HG03064 (cell line): ENCODE measurements around the gene OXNAD1.
A peak's percentile ranks its signal among the peaks of the same experiment; 100 is the strongest.

Experiments
- ATAC-seq: cut with Tn5 transposase; IDR thresholded peaks from one replicate; pipeline ENCODE4 v1.9.1; 2021; ENCODE audit warnings: low read depth; ENCODE audit not compliant: unreplicated experiment

Gene OXNAD1, protein sequence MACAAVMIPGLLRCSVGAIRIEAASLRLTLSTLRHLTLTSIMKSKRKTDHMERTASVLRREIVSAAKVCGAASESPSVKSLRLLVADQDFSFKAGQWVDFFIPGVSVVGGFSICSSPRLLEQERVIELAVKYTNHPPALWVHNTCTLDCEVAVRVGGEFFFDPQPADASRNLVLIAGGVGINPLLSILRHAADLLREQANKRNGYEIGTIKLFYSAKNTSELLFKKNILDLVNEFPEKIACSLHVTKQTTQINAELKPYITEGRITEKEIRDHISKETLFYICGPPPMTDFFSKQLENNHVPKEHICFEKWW

DNA sequence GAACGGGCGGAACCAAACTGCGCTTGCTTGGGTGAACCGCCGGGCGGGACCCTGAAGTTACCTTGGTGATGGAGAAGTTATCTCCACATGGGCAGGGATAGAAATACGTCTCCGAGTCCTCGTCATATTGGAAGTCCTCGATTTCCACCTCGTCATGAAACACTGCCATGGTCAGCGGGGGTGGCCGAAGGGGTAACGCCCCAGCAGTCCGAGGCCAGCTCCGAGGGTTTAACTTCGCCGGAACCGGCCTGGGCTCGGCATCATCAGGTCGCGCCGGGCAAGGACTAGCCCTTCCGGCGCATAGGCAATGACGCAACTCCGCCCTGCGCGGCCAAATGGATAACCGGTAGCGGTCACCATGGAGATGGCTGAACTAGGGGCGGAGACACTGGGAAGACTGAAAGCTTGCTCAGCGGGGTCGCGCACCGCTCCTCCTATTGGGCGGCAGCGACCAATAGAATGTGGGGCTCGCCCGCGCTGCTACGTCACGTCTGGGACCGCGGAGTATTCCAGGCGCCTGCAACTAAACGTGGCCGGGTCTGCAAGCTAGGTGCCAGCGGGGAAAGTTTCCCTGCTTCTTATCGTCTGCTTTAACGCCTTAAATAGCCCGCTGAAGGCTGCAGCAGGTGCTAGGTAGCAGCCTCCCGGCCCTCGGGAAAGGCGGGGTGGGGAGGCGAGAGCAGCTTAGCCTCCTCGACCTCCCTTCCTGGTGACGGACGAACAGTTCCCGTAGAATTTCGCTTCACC, at the start of gene OXNAD1, which contains the start of gene DPH3:
TSS of gene OXNAD1 (plus strand) at position 505 of the 747 bp plus-strand sequence. CDS start 5,741 bp downstream, outside the sequence.
TSS of gene DPH3 (minus strand) at position 236 of the 747 bp plus-strand sequence. CDS start at position 169, 67 bp downstream.
- ATAC-seq = peak; percentile 99

DNA sequence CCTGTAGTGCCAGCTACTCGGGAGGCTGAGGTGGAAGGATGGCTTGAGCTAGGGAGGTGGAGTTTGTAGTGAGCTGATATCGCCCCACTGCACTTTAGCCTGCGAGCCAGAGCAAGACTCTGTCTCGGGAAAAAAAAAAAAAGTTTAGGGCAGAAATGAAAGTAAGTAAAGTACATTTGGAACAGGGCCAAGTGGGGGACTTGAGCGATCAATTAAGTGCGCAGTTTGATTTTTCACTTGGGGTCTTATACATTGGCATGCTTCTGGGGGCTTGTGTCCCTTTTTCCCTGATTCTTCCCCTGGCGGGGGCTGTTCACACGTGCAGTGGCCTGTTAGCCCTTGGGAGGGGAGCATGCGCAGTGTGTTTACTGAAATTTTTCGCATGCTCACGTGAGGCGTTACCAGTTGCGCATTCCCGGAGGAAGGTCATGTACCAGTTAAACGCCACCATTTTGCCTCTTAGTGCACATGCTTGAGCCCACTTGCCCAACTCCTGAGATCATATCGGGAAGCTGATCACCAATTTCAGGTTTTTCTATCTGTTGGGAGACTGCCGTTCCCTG, 48.6 kb upstream of the OXNAD1 start:
- no peak for ATAC-seq

DNA sequence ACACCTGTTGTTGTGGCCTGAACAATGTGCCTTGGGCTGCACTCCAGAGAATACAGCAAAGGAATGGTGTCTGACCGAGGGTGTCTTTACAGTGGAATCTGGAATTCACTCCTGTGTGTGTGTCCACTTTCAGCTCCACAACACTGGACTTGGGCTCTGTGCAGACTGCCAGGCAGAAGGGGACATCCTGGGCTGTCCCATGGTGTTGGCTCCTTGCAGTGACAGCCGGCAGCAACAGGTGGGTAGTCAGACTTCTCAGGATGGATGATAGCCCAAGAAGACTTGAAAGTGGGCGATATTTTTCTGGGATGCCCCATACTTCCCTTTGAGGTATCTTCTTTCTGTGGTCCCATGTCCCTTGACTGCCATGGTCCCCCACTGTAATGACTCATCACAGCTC, 45.2 kb upstream of the OXNAD1 start:
- no peak for ATAC-seq

DNA sequence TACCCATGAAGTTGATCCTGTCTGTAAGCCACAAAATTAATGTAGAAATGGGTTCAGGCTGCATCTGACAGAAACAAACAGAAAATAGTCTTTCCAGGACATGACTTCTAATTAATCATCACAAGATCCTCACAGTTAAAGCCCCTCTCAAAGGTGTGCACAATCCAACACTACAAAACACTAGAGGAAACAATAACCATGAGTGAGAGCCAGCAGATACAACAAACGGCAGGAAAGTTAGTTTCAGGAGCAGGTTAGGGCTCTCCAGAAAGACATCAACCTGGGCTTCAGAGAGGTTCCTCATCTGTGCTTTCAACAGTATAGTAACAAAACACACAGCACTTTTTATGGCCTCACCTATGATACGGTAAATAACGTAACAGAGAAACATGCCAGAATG, 43.0 kb upstream of the OXNAD1 start:
- ATAC-seq = no peak

DNA sequence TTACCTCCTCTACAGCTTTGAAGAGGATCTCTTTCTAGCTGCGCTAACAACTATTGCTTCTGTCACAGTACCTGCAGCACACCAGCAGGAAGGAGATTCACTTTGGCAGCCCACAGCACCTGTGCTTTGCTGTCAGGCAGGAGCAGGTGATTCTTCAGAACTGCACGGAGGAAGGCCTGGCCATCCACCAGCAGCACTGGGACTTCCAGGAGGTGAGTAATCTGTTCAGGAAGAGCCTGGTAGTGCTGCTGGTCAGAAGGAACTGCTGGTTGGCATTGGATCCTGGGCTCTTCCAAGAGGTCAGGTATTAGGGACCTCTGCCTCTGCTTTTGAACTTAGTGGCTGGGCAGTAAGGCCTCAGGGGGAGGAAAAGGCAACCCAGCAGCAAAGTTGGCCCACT, 42.5 kb upstream of the OXNAD1 start:
- ATAC-seq = no peak

DNA sequence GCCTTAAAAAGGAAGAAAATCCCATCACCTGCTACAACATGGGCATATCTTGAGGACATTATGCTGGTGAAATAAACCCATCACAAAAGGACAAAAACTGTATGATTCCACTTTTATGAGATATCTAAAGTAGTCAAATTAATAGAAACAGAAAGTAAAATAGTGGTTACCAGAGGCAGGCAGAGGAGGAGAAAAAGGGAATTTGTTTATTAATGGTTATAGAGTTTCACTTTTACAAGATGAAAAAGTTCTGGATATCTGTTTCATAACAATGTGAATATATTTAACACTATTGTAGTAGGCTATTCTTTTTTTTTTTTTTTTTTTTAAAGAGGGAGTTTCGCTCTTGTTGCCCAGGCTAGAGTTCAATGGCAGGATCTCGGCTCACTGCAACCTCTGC, 40.7 kb upstream of the OXNAD1 start:
- ATAC-seq = no peak

DNA sequence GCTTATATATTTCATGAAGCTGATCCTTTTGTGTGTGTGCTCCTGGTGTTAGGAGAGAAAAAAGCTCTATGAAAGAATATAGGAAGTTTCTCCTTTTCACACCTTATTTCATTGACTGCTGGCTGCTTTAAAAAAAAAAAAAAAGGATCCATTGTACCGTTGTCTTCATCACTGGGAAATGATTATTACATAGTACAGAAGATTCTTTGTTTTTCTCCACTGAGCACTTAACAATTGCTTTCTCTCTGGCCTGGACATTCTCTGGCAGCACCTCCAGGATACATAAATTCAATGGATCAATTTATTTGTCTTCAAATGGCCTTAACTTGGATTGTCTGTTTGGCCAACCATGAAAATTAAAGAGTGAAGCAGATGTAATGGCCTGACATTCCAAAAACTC, 37.4 kb upstream of the OXNAD1 start:
- no peak for ATAC-seq

DNA sequence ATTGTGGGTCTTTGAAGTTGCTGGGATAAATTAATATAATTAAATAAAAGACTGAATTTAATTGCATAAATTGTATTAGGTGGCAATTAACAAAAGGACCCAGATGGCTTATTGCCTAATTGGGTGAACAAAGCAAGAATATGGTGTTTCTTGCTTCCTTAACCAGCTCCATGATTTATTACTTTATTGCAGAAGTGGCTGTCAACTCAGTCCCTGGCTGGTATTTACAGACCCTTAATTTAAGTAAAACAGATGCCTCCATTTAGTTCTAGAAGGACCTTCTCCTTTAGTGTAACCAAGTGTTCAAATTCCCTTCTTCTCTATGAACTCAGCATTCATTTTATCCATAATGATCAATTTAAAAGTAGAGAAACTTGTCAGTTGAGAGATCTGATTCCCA, 35.3 kb upstream of the OXNAD1 start:
- ATAC-seq = no peak

DNA sequence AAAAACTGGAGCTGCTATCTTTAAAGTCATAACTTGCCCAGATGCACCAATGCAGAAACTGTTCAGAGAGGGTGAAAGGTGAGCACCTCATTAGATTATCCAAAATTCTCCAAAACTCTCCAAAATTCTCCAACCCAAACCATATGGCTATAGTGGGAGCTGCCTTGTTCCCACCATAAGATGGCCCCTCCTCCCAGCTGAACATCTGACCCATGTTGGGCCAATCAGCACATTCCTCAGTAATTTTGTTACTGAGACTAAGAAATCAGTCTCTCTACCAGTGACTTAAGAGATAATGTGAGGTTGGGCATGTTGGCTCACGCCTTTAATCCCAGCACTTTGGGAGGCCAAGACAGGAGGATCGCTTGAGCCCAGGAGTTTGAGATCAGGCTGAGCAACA, 33.0 kb upstream of the OXNAD1 start:
- no peak for ATAC-seq

DNA sequence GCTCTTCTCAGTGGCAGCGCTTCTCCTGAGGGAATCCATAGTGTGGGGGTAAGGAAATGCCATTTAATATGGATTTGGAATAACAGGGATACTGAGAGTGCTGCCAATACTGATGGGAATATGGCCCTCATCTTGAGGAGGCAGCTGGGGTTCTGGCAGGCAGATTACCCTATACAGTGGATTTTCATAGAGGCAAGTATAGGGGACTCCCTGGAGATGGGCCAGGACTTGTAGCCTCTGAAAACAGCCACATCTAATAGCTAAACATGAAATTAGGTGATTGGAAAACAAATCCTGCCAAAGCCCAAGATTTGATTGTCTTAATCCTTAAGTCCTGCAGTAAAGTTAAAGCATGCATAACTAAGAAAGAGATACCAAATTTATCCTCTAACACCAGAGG, 31.2 kb upstream of the OXNAD1 start:
- no peak for ATAC-seq

DNA sequence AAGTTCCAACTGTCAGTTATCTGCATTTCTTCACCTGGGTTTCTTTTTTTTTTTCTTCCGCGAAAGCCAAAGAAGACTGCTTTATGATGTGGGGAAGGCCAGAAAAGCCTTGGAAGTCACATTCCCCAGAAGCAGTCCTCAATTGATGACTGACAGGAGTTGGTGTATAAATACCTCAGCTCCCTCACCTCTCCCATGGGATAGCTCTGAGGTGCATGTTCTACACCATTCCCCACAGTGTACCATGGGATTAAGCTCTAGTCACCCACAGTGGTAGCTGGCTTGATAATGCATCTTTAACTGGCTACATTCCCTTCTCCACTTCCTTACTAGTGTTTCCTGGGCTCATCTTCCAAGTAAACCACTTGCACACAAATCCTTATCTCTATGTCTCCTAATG, 30.7 kb upstream of the OXNAD1 start:
- ATAC-seq = no peak

DNA sequence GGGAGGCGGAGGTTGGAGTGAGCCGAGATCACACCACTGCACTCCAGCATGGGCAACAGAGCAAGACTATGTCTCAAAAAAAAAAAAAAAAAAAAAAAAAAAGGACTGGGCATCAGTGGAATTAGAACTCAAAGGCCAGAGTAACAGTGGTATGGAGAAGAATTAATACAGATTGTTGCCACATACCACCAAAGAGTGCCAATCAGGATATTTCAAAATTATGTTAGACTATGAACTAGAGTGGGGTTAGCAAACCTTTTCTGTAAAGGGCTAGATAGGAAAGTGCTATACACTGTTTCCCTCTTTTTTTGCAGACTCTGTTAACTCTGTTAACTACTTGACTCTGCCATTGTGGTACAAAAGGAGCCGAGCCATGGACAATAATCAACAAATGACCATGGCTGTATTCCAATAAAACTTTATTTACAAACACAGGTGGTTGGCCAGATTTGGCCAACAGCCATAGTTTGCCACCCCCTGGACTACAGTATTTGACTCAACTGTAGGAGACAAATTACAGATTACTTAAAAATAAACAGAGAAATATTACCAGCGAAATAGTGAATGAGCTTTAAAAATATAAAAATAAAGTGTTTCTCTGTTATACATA, 28.9 kb upstream of the OXNAD1 start:
- no peak for ATAC-seq

DNA sequence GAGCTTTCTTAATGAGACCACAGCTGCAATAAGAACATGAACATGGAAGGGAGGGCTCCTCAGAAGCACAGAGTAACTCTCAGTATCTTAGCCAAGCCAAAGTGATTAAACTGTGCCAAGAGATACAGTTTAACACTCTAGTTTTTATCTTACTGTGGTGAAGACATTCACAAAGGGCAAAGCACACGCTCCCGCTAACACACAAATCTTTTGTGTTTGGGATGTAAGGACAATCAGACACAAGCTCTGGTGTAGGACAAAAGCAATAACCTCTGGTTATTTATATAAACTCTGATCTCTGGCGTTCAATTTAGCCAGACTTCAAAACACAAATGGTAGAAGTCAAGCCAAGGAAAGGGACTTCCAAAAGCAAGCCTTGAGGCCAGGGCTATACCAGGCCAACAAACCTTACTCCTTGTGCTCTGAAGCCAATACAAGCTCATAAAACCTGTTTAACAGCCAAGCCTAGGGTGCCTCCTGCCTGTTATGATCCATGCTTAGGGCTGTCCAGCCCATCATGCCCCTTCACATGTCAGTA, 28.1 kb upstream of the OXNAD1 start:
- ATAC-seq = no peak

DNA sequence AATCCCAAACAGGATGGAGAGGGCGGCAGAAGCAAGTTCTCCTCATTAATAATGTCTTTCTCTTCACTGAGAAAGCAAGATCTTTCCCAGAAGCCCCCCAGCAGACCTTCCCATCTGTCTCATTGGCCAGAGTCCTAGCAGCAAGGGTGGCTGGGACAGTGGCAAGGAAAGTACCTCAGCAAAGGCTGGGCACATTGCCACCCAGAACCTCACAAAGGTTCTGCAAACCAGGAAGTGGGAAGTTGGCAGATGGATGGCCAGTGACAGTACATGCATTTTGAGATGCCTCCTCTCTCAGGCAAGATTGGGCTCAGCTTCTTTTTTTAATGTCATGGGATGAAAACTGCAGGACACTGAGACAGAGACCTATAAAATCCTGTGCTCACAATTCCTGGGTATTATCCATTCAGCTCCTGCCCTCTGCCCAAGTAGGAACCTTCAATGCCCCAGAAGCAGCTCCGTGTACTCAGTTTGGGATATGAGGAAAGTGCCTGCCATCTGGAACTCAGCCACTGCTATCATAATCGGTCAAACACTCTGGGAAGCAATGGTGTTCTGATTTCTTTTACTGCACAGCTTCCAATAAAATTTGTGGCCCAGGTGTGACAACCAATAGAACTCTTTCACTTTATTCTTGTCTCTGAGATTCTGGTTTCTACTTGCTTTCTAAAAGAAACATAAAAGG, 25.8 kb upstream of the OXNAD1 start:
- ATAC-seq = no peak

DNA sequence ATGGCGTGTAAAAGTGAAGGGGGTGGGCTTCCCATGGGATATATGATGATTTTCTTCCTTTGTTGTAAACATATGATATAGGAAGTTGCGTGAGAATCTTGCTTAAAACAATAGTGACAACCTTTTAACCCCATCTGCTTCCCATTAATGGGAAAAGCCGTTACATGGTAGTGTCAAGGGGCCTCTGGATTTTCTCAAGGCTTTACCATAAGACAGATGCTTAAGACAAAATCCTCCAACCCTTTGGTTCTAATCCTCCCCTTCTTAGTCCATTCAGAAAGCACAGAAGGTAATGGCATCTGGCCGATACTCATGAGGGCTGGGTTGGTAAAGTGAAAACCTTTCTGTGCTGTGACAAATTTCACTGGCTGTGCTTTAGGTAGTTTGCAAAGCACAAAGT, 25.2 kb upstream of the OXNAD1 start:
- ATAC-seq = no peak

DNA sequence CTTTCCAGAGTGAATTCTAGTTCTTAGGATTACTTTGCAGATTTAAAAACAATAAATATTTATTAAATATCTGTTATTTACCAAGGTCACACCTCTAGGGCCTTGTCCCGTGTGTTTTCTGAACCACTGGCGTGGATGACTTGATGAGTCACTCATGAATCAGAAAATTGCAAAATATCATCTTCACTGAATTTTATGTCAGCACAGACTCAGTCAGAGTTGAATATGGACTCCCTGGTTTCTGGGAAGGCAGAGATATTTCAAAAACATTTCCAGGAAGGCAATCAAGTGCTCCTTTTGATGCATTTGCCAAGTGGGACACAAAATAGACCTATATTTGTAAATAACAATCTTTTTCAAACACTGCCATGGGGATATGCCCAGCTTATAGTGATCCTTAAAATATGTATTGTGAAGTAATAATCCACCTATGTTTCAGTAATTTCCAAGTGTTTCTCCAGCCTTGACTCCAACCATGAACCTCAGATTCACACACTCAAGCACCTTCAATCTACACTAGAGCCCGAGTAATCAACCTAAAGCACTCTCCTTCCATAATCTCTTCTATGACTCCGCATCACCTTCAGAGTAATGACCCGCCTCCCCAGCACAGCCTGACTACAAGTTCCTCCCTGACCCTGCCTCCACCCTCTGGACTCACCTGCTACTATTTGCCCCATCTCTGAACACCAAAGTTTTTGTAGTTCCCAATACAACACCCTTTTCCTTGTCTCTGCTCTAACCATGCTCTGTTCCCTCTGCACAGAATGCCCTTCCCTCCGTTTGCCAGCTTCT, 24.6 kb upstream of the OXNAD1 start:
- no peak for ATAC-seq

DNA sequence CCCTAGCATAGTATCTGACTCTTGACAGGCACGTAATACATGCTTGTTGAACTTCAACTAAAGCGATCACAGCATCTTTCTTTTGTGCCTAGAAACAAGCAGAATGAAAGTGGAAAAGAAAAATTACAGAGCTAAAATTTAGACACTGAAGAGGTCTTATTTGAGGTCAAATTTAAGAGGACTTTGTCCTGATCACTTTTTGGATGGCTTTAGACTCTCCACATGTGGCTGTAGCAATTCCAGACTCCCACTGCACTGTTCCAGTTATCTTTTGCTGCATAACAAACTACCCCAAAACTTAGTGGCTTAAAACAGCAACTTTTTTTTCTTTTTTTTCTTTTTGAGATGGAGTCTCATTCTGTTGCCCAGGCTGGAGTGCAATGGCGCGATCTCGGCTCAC, 23.8 kb upstream of the OXNAD1 start:
- ATAC-seq = no peak

DNA sequence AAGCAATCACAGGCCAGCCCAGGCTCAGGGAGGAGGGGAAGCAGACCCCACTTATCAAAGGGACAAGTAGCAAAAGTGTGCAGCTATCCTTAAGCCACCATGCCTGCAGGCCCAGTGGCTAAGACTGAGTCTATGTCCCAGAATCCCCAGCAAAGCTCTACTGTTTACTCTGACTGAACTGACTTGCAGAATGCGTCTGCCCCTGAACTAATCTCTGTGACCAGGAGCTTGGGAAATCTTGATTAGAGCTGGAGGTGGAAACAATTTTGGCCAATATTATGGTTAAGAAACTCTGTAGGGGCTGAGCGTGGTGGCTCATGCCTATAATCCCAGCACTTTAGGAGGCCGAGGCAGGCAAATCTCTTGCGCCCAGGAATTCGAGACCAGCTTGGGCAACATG, 22.8 kb upstream of the OXNAD1 start:
- ATAC-seq = no peak

DNA sequence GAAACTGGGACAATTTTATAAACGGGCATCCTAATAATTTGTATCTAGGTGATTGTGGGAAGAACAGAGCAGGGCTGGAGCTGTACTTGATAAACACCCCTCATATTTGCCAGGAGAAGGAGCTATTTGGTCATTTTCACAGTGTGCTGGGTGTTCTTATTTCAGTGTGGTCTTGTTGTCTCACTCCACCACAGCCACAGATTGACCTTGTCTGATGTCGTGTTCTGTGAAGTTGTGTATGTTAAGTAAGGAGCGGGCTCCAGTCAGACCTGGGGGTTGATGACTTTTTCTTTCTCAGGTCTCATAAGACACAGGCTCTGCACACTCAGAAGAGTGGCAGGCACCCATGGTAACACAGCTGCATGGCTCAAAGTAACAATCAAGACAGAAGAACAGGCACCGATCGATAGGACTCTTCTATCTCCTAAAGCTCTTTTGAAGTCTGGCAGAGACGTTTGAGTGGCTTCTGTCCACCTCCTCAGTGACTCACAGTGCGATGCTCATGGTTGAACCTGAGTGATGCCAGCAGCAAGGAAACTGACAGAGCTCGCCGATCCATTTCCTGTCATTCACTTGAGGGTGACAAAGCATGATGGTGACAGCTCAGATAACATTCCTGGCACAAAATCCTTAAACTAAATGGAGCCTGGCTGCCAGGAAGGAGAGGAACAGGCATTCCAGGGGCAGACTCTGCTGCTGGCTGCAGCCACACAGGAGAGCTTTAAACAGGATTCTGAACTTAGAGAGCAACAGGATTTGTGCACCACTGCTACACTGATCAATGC, 21.1 kb upstream of the OXNAD1 start:
- ATAC-seq = no peak
